ENCODE measurements around the gene CELF2.

Gene CELF2

DNA sequence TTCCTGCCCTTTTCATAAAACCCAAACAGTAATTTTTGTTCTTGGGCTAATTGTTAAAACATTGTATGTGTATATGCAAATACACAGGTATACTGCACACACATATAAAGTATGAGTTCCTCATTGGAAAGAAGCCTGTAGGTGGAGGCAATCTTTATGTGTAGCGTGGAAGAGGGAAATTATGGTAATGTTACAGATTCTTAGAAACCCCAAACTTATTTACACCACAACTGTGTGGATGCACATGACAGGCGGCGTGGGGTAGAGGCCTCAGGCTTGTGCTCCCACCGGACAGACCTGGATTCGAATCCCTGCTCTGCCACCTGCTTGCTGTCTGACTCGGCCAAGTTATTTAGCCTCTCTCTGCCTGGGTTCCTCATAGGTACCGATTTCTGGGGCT is 223.0 kb downstream of the CELF2 start:
- Histone ChIP-seq H3K4me1 (ENCODE audit: control insufficient read depth, low read length) (peaks cover 39% of the 10 kb centered on the region), H3K27ac (ENCODE audit: low read depth, low read length) (no peak overlapping the region), H4K20me1 (ENCODE audit: control insufficient read depth, insufficient read depth, low read depth, low read length) (no peaks in the 10 kb centered on the region)

DNA sequence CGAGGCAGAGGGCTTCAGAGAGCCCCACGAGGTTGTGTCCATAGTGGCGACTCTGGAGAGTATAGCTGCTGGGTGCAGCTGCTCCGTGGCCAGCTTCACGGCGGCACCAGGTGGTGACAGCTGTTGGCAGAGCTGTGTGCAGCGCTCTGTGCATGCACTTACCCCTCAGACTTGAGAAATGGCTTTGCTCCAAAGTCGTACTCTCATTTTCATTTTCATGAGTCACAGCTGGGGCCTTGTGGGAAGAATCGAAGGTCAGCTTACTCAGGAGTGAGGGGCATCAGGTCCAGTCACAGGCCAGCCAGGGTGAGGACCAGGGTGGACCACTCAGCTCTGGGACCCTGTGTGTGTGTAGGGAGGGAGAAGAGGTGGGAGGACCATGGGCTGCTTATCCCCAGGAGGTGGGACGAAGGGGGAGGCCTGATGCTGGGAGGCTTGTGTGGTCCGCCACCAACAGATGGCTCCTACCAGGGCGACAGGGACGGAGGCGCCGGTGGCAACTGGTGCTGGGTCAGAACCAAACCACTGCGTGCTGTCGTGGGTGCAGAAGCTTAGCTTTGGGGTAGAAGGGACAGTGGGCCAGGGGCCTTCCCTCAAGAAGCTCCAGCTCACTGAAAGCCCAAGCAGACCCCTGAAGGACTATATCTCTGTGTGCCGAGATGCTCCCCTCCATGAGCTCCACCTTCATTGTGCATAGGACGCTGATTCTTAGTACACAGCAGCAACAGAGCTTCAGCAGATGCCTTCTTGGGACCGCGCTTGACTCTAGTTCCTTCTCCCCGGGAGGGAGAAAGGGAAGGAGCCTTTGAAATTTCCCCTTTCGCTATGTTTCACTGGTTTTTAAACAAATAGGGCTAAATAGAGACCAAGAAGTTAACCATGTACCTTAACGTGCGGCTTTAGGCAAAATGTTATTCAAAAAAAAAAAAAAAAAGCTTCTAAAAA is 225.0 kb downstream of the CELF2 start:
- Histone ChIP-seq H3K79me2 (ENCODE audit: control insufficient read depth, low read length) (no peaks in the 10 kb centered on the region), H3K36me3 (ENCODE audit: control insufficient read depth, low read length) (no peaks in the 10 kb centered on the region), H3K27ac (ENCODE audit: low read depth, low read length) (no peak overlapping the region), H3K27me3 (ENCODE audit: control insufficient read depth, low read length) (peaks cover 40% of the 10 kb centered on the region), H4K20me1 (ENCODE audit: control insufficient read depth, insufficient read depth, low read depth, low read length) (no peaks in the 10 kb centered on the region), H3K4me2 (ENCODE audit: low read length) (peak overlapping the region; percentile 57), H3K9me2 (replicated peaks; ENCODE audit: control insufficient read depth, low read length) (no peaks in the 10 kb centered on the region), H3K9me3 (ENCODE audit: control insufficient read depth, insufficient read depth, low read length) (no peaks in the 10 kb centered on the region), H3F3A (ENCODE audit: control insufficient read depth, insufficient read depth) (no peaks in the 10 kb centered on the region), H3K4me3 (ENCODE audit: low read length) (peak overlapping the region; percentile 36), H3K4me1 (ENCODE audit: control insufficient read depth, low read length) (peaks cover 53% of the 10 kb centered on the region)
- TF ChIP-seq, protein P1, sequence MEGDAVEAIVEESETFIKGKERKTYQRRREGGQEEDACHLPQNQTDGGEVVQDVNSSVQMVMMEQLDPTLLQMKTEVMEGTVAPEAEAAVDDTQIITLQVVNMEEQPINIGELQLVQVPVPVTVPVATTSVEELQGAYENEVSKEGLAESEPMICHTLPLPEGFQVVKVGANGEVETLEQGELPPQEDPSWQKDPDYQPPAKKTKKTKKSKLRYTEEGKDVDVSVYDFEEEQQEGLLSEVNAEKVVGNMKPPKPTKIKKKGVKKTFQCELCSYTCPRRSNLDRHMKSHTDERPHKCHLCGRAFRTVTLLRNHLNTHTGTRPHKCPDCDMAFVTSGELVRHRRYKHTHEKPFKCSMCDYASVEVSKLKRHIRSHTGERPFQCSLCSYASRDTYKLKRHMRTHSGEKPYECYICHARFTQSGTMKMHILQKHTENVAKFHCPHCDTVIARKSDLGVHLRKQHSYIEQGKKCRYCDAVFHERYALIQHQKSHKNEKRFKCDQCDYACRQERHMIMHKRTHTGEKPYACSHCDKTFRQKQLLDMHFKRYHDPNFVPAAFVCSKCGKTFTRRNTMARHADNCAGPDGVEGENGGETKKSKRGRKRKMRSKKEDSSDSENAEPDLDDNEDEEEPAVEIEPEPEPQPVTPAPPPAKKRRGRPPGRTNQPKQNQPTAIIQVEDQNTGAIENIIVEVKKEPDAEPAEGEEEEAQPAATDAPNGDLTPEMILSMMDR (IDR thresholded peaks at IDR 0.05; ENCODE audit: low read depth, low read length, poor library complexity, severe bottlenecking): no peak
- TF ChIP-seq EZH2phosphoT487 (IDR thresholded peaks at IDR 0.05; ENCODE audit: borderline replicate concordance, low read length): 0 out of 2 replicates have a peak, but pooled peaks have one; percentile 57

More for the DNA sequence above, 223.0 kb downstream of the CELF2 start:
- Histone ChIP-seq H3K36me3 (ENCODE audit: control insufficient read depth, low read length) (no peaks in the 10 kb centered on the region), H3K27me3 (ENCODE audit: control insufficient read depth, low read length) (peaks cover 61% of the 10 kb centered on the region), H3K79me2 (ENCODE audit: control insufficient read depth, low read length) (no peaks in the 10 kb centered on the region), H3F3A (ENCODE audit: control insufficient read depth, insufficient read depth) (no peaks in the 10 kb centered on the region), H3K4me2 (ENCODE audit: low read length) (no peak overlapping the region), H3K9me3 (ENCODE audit: control insufficient read depth, insufficient read depth, low read length) (no peaks in the 10 kb centered on the region), H3K9me2 (replicated peaks; ENCODE audit: control insufficient read depth, low read length) (no peaks in the 10 kb centered on the region), H3K4me3 (ENCODE audit: low read length) (no peak overlapping the region)
- TF ChIP-seq, protein P1 (IDR thresholded peaks at IDR 0.05; ENCODE audit: low read depth, low read length, poor library complexity, severe bottlenecking): no peak
- no peak for TF ChIP-seq EZH2phosphoT487 (IDR thresholded peaks at IDR 0.05; ENCODE audit: borderline replicate concordance, low read length)

DNA sequence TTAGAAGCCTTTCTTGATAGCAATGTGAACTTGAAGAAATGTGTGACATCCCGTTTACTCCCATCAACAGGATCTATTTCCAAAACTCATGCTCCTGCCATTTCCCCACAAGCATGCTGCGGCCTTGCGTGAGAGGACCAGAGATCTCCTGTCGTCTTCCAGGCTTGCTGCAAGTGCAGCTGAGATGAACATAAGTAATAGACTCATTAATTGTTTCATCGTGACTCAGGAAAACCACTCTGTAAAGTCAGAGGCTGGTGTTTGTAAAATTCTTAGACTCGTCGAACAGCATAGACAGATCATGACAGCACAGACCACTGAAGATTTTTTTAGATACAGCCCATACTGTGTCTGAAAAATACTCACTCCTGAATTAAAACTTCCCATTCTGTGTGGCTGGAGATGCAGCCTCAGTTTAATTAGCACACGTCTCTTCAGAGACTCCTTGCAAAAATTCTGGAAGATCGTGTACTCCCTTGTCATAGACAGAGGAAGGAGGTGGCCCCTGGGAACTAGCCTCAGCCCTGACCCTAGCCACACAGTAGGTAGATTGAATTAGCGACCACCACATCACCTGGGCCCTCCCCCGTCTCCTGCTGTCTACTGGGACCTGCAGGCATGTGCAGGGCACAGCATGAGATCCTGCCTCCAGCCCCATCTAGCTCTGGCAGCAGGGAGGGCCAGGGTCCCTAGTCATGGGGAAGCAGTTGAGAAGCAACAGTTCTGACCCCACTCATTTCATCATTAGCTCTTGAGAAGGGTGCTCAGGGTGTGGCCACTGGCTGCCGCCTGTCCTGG is 226.0 kb downstream of the CELF2 start:
- Histone ChIP-seq H3K4me2 (ENCODE audit: low read length) (peak overlapping the region; percentile 57), H3K79me2 (ENCODE audit: control insufficient read depth, low read length) (no peaks in the 10 kb centered on the region), H3K9me3 (ENCODE audit: control insufficient read depth, insufficient read depth, low read length) (no peaks in the 10 kb centered on the region), H3F3A (ENCODE audit: control insufficient read depth, insufficient read depth) (no peaks in the 10 kb centered on the region), H3K27ac (ENCODE audit: low read depth, low read length) (no peak overlapping the region), H3K4me1 (ENCODE audit: control insufficient read depth, low read length) (peaks cover 53% of the 10 kb centered on the region), H4K20me1 (ENCODE audit: control insufficient read depth, insufficient read depth, low read depth, low read length) (no peaks in the 10 kb centered on the region), H3K36me3 (ENCODE audit: control insufficient read depth, low read length) (no peaks in the 10 kb centered on the region), H3K4me3 (ENCODE audit: low read length) (peak overlapping the region; percentile 36), H3K9me2 (replicated peaks; ENCODE audit: control insufficient read depth, low read length) (no peaks in the 10 kb centered on the region), H3K27me3 (ENCODE audit: control insufficient read depth, low read length) (peaks cover 34% of the 10 kb centered on the region)
- TF ChIP-seq EZH2phosphoT487 (IDR thresholded peaks at IDR 0.05; ENCODE audit: borderline replicate concordance, low read length): no peak
- TF ChIP-seq, protein P1 (IDR thresholded peaks at IDR 0.05; ENCODE audit: low read depth, low read length, poor library complexity, severe bottlenecking): no peak

Data from DOHH2 (cell line).